Measurements from ENCODE around the gene NOL3. TPM values are rescaled to one million over a fixed set of nuclear protein-coding genes. Genes with fewer than 3 reads are reported as not detected.

The NOL3 gene
- total RNA-seq, 1 experiment from 2014 or later = 24.1 TPM

DNA sequence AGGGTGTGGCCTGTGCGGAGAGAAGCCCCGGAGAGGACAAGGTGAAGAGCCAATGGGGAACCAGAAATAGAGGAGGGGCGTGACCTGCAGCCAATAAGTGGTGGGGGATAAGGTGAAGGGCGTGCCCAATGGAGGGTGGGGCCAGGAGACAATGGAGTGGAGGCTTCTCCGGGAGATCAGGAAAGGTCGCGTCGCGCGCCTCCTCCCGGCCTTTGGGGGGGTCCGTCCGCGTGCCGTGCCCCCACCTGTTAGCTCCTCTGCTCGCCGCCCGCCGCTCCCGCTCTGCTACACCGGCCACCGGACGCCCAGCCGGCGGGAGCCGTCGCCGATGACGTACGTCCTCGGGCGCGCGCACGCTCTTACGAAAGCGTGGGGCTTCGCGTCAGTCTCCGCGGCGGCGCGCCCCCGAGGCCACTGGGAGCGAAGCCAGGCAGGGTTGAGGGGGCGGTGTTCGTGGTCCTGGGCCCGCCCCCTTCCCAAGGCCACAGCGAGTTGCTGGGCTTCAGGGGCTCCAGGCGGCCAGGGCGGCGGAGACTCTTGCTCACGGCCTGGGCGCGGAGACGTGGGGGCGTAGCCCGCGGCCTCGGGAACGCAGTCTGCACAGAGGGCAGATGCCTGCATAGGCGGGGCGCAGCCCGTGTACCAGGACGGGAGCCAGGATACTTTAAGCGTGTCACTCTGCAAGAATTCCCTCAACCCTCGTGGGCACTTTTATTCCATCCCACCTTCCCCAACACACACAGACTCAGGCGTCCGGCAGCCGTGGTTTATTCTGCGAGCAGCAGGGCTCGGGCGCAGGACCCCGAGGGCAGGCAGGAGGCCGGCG lies 13.5 kb downstream of the NOL3 start, which contains the start of gene MATCAP1:
MATCAP1 (minus strand) TSS at position 337 of the 826 bp plus-strand sequence. CDS start 3,353 bp downstream, outside the sequence.
- Histone ChIP-seq H3K27ac (peak within 1 kb of the TSS; percentile 99), H3K4me1 (replicated peaks) (peaks cover 42% of the 10 kb centered on the region), H3K36me3 (peaks cover 6% of the 10 kb centered on the region; the same call in 1 of the 2 replicates), H3K27me3 (replicated peaks) (no peaks in the 10 kb centered on the region), H3K4me3 (peak within 1 kb of the TSS; percentile 96), H3K9me3 (replicated peaks) (no peaks in the 10 kb centered on the region)
- DNase-seq (ENCODE audit: low read depth in 1 of 2, low spot score in 2 of 2) = peak; percentile 98 to 100

DNA sequence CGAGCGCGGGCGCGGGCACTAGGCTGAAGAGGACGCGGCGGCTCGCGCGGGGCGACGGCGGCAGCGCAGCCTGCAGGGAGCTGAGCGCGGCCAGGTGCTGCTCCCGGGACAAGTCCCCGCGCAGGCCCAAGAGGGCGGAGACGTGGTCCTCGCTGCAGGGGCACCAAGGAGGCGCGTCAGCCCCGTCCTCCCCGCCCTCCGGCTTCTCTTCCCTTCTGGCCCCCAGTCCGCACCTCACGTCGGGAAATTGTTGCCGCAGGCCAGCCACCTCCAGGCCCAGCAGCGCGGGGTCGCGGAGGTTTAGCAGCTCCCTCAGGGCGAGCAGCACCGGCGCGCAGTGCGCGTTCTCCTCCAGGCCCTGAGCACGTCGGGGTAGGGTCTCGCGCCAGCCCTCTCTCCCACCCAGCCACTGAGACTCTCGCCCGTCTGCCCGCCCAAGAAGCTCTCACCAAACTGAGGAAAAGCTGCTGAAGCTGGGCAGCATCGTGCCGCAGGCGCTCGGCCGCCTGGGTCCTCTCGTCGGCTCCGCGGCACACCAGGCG lies 14.2 kb downstream of the NOL3 start:
- Histone ChIP-seq H3K9me3 (replicated peaks) (no peaks in the 10 kb centered on the region), H3K27ac (no peak overlapping the region), H3K27me3 (replicated peaks) (no peaks in the 10 kb centered on the region), H3K4me3 (peak overlapping the region; percentile 96), H3K36me3 (peaks cover 4% of the 10 kb centered on the region; the same call in 1 of the 2 replicates), H3K4me1 (replicated peaks) (peaks cover 42% of the 10 kb centered on the region)
- DNase-seq (ENCODE audit: low read depth in 1 of 2, low spot score in 2 of 2) = no peak

DNA sequence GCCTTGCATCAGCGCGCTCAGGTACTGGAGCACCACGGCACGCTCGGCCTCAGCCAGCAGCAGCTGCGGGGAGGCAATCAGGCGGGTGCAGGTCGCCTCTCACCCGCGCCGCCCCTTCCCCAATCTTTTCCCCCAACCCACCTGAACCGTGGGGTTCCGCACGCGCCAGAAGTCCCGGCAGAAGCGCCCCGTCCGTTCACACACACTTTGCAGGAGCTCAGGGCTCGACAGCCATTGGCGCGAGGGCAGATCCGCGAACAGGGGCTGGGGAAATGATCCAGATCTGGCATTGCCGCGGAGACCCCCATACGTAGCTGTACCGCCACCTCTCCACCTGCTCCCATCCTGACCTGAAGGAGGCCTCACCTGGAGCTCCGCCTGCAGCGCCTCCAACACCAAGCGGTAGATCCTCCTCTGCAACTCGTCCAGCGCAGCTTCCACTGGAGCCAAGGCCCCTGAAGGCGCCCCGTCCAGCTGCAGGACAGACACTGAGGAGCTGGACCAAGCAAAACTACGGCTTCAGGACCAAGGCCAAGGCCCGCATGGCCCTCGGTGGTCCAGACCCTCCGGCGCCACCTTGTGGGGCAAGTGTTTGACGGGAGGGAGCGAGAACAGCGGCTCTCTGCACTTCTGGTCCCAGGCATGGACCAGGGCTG lies 14.8 kb downstream of the NOL3 start:
- Histone ChIP-seq H3K27me3 (replicated peaks) (no peaks in the 10 kb centered on the region), H3K9me3 (replicated peaks) (no peaks in the 10 kb centered on the region), H3K4me1 (replicated peaks) (peaks cover 42% of the 10 kb centered on the region), H3K36me3 (peaks cover 3% of the 10 kb centered on the region; the same call in 1 of the 2 replicates), H3K4me3 (no peak overlapping the region), H3K27ac (no peak overlapping the region)
- peak; percentile 81 to 95 for DNase-seq (ENCODE audit: low read depth in 1 of 2, low spot score in 2 of 2)

DNA sequence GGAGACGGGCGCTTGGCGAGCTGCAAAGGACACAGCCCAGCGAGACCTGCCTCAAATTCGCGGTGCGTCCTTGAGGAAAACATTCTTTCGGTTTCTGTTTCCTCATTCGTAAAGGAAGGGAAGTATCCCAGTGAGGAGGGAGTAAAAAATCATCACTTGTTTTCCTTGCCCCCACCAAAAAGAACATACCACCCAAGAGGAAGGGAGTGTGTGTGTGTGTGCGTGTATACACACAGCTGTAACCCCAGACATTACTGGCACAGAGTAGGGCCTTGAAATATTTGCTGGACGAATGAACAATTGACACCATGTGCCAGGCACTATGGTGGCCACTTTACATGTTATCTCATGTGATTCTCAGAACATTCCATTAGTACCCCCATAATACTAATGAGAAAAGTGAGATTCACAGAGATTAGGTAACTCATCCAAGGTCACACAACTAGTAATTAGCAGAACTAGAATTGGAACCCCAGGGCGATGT lies 15.4 kb downstream of the NOL3 start:
- no peak for DNase-seq (ENCODE audit: low read depth in 1 of 2, low spot score in 2 of 2)
- Histone ChIP-seq H3K4me3 (no peak overlapping the region), H3K4me1 (replicated peaks) (peaks cover 47% of the 10 kb centered on the region), H3K9me3 (replicated peaks) (no peaks in the 10 kb centered on the region), H3K27ac (no peak overlapping the region), H3K27me3 (replicated peaks) (no peaks in the 10 kb centered on the region), H3K36me3 (peaks cover 3% of the 10 kb centered on the region; the same call in 1 of the 2 replicates)

DNA sequence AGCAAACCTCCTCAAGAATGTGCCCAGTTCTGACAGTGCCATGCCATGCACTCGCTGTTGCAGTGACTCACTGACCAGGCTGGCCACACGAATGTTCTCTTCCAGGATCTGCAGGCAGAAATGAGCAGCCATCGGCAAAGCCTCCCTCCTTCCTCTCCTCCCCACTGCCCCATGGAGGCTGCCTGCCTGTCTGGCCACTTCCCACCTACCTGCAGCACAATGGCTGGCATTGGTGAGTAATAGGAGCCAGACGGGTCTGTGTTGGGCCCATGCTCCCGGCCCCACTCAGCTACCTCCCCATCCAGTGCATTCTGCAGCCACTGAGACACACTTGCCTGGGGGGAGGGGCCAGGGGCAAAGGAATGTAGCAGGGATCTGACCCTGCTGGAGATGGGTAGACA lies 16.2 kb downstream of the NOL3 start:
- Histone ChIP-seq H3K4me1 (replicated peaks) (peaks cover 54% of the 10 kb centered on the region), H3K27ac (no peak overlapping the region)
- peak in 1 of 2 experiments; percentile 33 for DNase-seq (ENCODE audit: low read depth in 1 of 2, low spot score in 2 of 2)

DNA sequence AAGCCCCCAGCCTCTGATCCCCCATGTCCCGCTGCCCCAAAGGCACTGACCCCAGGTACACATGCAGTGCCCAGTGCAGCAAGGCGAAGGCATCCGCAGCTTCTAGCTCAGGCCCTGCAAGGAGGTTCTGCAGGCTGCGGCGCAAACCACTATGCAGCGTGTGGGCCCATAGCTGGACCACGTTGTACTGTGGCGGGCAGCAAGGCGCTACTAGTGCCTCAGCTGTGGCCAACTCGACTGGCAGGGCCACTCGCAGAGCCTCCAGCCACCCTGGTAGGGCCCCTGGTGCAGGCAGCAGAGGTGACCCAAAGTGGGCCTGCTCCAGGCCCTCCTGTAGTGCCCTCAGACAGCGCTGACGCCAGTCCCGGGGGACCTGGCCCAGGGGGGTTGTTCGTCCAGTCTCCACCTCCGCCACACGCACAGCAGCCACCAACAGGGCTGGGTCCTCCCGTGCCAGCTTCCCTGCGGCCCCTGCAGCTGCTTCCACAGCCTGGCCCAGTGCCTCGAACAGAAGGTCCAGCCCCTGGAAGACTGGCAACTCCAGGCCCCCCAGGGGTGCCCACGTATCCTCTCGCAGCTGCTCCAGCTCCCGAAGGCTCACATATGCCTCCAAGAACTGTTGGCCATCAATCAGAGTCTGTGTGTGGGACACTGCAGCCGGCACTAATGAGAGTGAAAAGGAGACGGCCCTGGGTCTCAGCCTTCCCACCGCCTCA lies 17.0 kb downstream of the NOL3 start:
- DNase-seq (ENCODE audit: low read depth in 1 of 2, low spot score in 2 of 2) = no peak
- peaks cover 55% of the 10 kb centered on the region for H3K4me1 ChIP-seq (replicated peaks)
- peaks cover 3% of the 10 kb centered on the region; the same call in 1 of the 2 replicates for H3K9me3 ChIP-seq (replicated peaks)
- peaks cover 6% of the 10 kb centered on the region for H3K36me3 ChIP-seq
- H3K27ac ChIP-seq = no peak overlapping the region
- H3K4me3 ChIP-seq = no peak overlapping the region
- H3K27me3 ChIP-seq (replicated peaks) = no peaks in the 10 kb centered on the region

More for the DNA sequence above, 16.2 kb downstream of the NOL3 start:
- Histone ChIP-seq H3K27me3 (replicated peaks) (no peaks in the 10 kb centered on the region), H3K4me3 (no peak overlapping the region), H3K36me3 (peaks cover 3% of the 10 kb centered on the region; the same call in 1 of the 2 replicates), H3K9me3 (replicated peaks) (no peaks in the 10 kb centered on the region)

DNA sequence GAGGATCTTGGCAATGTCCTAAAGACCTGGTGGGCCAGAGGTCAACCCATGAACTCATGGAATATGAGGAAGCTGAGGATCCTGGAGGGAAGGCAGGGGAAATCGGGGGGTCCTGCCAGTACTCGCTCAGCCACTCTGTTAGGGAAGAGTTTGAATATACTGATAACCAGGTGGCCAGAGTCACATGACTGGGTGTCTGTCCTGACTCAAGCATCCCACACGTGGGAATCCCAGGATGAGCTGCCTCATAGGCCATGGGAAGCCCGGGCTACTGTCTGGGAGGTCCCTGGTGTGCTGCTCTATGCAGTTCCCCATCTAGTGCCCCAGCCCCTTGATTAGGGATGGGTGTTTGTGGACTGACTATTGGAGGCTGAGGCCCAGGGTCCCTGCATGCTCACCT lies 18.0 kb downstream of the NOL3 start:
- no peaks in the 10 kb centered on the region for H3K27me3 ChIP-seq (replicated peaks)

DNA sequence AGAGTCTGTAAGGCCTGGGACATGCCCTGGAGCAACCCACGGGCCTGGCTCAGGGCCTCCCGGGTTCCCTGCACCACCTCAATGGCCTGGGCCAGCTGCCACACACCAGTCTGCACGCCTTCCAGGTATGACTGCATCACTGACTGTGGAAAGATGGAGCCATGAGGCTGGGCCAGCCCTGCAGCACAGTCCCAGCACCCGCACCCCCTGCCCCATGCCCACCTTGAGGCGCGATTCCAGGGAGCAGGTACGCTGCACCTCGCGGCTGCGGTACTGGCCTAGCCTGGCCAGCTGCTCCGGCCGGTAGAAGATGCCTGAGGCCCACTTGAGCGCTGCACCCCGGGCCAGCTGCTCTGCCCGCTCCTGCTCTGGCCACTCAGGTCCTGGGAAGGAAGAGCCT lies 18.5 kb downstream of the NOL3 start:
- Histone ChIP-seq H3K36me3 (peaks cover 18% of the 10 kb centered on the region), H3K9me3 (replicated peaks) (peaks cover 5% of the 10 kb centered on the region), H3K4me1 (replicated peaks) (peaks cover 60% of the 10 kb centered on the region), H3K27ac (no peak overlapping the region), H3K27me3 (replicated peaks) (no peaks in the 10 kb centered on the region), H3K4me3 (no peak overlapping the region)
- no peak for DNase-seq (ENCODE audit: low read depth in 1 of 2, low spot score in 2 of 2)

More for the DNA sequence above, 18.0 kb downstream of the NOL3 start:
- Histone ChIP-seq H3K27ac (no peak overlapping the region), H3K36me3 (peaks cover 16% of the 10 kb centered on the region), H3K4me1 (replicated peaks) (peaks cover 55% of the 10 kb centered on the region), H3K4me3 (no peak overlapping the region), H3K9me3 (replicated peaks) (peaks cover 5% of the 10 kb centered on the region)
- no peak for DNase-seq (ENCODE audit: low read depth in 1 of 2, low spot score in 2 of 2)

DNA sequence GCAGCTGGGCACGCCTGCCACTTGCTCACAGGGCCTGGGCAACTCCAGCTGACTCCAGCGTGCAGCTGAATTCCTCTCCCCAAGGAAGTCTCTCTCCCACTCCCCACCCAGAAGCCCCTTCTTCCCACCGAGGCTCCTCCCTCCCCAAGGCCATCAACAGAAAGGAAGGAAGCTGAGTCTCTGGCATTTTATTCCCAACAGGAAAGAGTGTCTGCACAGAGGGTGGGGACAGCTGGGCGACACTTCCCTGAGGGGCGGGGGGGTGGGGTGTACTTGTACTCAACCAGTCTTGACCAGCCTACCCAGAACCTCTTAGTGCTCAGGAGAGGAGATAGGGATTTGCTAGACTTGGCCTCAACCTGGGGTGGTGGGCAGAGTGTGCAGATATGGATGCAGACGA lies 19.7 kb downstream of the NOL3 start, which contains the start of gene EXOC3L1:
EXOC3L1 (minus strand) TSS at position 96 of the 400 bp plus-strand sequence. CDS start 460 bp downstream, outside the sequence.
- Histone ChIP-seq H3K9me3 (replicated peaks) (peaks cover 5% of the 10 kb centered on the region), H3K36me3 (peaks cover 30% of the 10 kb centered on the region), H3K27ac (no peak within 1 kb of the TSS), H3K27me3 (replicated peaks) (no peaks in the 10 kb centered on the region), H3K4me1 (replicated peaks) (peaks cover 49% of the 10 kb centered on the region), H3K4me3 (no peak within 1 kb of the TSS)
- no peak for DNase-seq (ENCODE audit: low read depth in 1 of 2, low spot score in 2 of 2)

DNA sequence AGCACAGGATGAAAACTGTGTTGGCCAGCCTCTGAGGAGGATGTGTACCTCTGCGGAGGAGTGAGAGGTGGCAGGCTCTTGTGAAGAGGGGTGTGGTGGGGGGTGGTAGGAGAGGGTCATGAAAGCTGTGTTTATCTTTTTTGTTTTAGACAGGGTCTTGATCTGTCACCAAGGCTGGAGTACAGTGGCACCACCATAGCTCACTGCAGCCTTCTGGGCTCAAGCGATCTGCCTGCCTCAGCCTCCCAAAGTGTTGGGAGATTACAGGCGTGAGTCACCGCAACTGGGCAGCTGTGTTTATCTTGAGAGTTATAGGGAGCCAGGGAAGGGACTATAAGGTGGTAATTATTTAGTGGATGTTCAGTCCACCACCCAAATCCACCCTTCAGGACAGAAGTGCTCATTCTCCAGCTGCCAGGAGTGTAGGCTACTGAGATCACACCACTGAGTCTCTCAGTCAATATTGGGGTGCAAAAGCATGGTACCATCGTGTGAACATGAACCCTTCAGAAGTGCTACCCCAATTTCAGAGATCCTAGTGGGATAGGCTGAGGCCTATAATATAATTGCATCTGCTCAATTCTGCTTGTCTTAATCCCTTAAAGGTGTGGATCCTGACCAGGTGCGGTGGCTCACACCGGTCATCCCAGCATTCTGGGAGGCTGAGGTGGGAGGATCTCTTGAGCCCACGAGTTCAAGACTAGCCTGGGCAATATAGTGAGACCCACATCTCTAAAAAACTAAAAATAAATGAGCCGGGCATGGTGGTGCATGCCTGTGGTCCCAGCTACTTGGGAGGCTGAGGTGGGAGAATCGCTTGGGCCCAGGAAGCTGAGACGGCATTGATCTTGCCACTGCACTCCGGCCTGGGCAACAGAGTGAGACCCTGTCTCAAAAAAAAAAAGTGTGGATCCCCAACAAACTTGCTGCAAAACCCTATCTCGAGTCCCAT lies 20.4 kb downstream of the NOL3 start:
- DNase-seq (ENCODE audit: low read depth in 1 of 2, low spot score in 2 of 2) = peak in 1 of 2 experiments; percentile 29
- Histone ChIP-seq H3K36me3 (peaks cover 37% of the 10 kb centered on the region), H3K9me3 (replicated peaks) (peaks cover 5% of the 10 kb centered on the region), H3K27me3 (replicated peaks) (no peaks in the 10 kb centered on the region), H3K4me1 (replicated peaks) (peaks cover 42% of the 10 kb centered on the region), H3K27ac (no peak overlapping the region), H3K4me3 (no peak overlapping the region)

DNA sequence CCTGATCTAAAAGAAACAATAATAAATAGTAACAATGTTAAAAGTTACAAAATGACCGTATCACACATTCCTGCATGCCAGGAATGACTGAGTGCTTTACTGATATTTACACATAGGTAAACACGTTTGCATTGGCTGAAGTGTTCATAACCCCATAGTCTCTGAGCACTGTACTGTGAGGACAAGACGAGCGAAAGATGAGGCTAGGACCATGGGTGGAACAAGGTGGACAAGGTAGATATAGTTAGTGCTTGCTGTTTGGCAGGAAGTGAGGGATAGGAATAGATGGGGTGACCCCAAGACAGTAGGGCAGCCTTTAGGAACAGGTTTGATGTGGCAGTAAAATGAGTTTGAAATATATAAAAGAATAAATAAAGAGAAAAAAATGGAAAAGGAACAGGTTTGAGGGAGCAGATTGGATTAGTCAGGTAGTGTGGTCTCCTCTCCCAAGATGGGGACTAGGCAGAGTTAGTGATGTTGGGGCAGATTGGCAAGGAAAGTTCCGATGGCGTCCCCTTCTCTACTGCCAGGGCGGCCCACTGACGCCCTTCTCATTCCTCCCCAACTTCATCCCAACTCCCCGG lies 21.2 kb downstream of the NOL3 start:
- no peak overlapping the region for H3K27ac ChIP-seq
- H3K36me3 ChIP-seq = peaks cover 45% of the 10 kb centered on the region
- H3K4me3 ChIP-seq = peak overlapping the region; percentile 93
- peaks cover 34% of the 10 kb centered on the region for H3K4me1 ChIP-seq (replicated peaks)
- peaks cover 5% of the 10 kb centered on the region for H3K9me3 ChIP-seq (replicated peaks)
- DNase-seq (ENCODE audit: low read depth in 1 of 2, low spot score in 2 of 2) = no peak
- H3K27me3 ChIP-seq (replicated peaks) = no peaks in the 10 kb centered on the region

Data from SJSA1 (cell line).